ENCODE results near the gene ARHGAP29.

The ARHGAP29 gene

GRCh38 chr1:94237291-94238226 is at the start of gene ARHGAP29:
ARHGAP29 (minus strand) TSS chr1:94237584; CDS start chr1:94231611, 5,973 bp downstream.
- Mint-ChIP-seq H3K27me3 (peaks cover 90% of the 10 kb centered on the region), H3K9me3 (peaks cover 0 to 10% of the 10 kb centered on the region in 2 donors), H3K4me3 (peak within 1 kb of the TSS; percentile 59 to 74), H3K27ac (no peak within 1 kb of the TSS), H3K4me1 (peaks cover 14% of the 10 kb centered on the region)
- peak; percentile 56 for DNase-seq
- peak; percentile 86 for ATAC-seq

- no peak overlapping the region for H3K27ac Mint-ChIP-seq
These were observed 49.6 kb upstream of the ARHGAP29 start for GRCh38 chr1:94286864-94287437.

GRCh38 chr1:94285031-94285654 is 47.8 kb upstream of the ARHGAP29 start:
- Mint-ChIP-seq H3K4me1 (no peaks in the 10 kb centered on the region), H3K27ac (no peak overlapping the region), H3K9me3 (no peaks in the 10 kb centered on the region), H3K4me3 (no peak overlapping the region), H3K27me3 (peaks cover 21% of the 10 kb centered on the region)
- DNase-seq (no peak), ATAC-seq (no peak)

More at GRCh38 chr1:94286864-94287437, 49.6 kb upstream of the ARHGAP29 start:
- H3K9me3 Mint-ChIP-seq = no peaks in the 10 kb centered on the region
- H3K27me3 Mint-ChIP-seq = peaks cover 39% of the 10 kb centered on the region
- H3K4me1 Mint-ChIP-seq = no peaks in the 10 kb centered on the region
- no peak for ATAC-seq
- DNase-seq = no peak
- H3K4me3 Mint-ChIP-seq = no peak overlapping the region

GRCh38 chr1:94284476-94284875 is 47.1 kb upstream of the ARHGAP29 start:
- no peak for ATAC-seq
- no peak overlapping the region for H3K27ac Mint-ChIP-seq
- no peaks in the 10 kb centered on the region for H3K9me3 Mint-ChIP-seq
- H3K4me1 Mint-ChIP-seq = no peaks in the 10 kb centered on the region
- H3K27me3 Mint-ChIP-seq = peaks cover 17% of the 10 kb centered on the region
- H3K4me3 Mint-ChIP-seq = no peak overlapping the region
- no peak for DNase-seq

GRCh38 chr1:94283462-94283861 is 46.1 kb upstream of the ARHGAP29 start:
- Mint-ChIP-seq H3K27me3 (peaks cover 17% of the 10 kb centered on the region), H3K9me3 (no peaks in the 10 kb centered on the region), H3K27ac (no peak overlapping the region)

DNA sequence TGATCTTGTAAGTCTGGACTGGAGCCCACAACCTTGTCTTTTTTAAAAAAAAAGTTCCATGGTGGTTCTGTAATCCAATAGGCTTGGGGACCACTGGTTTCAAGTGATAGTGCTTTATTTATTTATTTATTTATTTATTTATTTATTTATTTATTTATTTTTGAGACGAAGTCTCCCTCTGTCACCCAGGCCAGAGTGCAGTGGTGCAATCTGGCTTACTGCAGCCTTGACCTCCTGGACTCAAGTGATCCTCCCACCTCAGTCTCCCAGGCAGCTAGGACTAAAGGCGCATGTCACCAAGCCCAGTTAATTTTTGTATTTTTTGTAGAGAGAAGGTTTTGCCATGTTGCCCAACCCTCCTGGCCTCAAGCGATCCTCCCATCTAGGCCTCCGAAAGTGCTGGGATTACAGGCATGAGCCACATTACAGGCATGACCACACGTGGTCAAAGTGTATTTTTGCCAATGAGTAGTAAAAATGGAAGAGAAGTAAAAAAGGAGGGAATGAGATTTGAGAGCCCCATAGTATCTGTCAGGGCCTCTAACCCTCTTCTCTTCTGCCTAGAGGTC is 44.8 kb upstream of the ARHGAP29 start:
- ATAC-seq (no peak), DNase-seq (no peak)
- Mint-ChIP-seq H3K27ac (no peak overlapping the region), H3K4me1 (no peaks in the 10 kb centered on the region), H3K9me3 (no peaks in the 10 kb centered on the region), H3K27me3 (peaks cover 17% of the 10 kb centered on the region), H3K4me3 (no peak overlapping the region)

More at GRCh38 chr1:94283462-94283861, 46.1 kb upstream of the ARHGAP29 start:
- ATAC-seq (no peak), DNase-seq (no peak)
- H3K4me1 Mint-ChIP-seq = no peaks in the 10 kb centered on the region
- H3K4me3 Mint-ChIP-seq = no peak overlapping the region

DNA sequence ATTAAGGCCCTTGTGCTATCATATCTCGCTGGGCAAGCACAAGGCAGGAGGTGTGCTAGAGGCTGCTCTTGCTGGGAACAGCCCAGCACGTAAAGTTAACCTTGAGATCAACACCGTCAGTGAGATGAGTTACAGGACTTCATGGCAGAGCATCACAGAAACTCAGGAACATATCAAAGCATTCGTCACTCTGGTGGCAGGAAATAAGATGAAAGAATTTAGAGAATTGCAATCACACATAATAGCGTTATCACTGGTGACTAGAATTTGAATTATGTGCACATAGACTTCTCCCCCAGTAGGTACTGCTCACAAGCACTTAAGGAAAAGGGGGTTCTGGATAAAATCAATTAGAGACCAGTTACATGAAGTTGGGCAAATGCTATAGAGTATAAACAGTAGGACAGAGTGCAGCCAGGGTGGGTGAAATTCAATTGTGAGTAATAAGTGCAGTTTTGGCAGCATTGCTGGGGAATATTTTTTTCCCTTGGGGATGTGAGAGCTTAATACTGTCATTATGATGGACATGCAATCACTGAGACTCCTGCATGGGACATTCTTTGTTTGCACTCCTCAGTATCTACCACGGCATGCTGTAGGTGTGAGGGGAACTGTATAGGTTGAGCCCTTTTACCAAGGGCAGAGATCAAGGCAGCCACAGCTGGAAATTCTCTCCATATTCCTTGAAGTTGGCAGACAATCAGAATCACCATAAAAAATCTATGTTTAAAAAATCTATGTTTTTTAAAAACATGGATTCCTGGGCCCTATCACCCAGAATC is 44.2 kb upstream of the ARHGAP29 start:
- Mint-ChIP-seq H3K27ac (no peak overlapping the region), H3K27me3 (peaks cover 17% of the 10 kb centered on the region), H3K9me3 (no peaks in the 10 kb centered on the region), H3K4me3 (no peak overlapping the region), H3K4me1 (no peaks in the 10 kb centered on the region)
- ATAC-seq = no peak
- no peak for DNase-seq

GRCh38 chr1:94280541-94280940 is 43.2 kb upstream of the ARHGAP29 start:
- ATAC-seq (no peak), DNase-seq (no peak)
- Mint-ChIP-seq H3K9me3 (no peaks in the 10 kb centered on the region), H3K27me3 (peaks cover 16% of the 10 kb centered on the region), H3K27ac (no peak overlapping the region), H3K4me1 (no peaks in the 10 kb centered on the region), H3K4me3 (no peak overlapping the region)

DNA sequence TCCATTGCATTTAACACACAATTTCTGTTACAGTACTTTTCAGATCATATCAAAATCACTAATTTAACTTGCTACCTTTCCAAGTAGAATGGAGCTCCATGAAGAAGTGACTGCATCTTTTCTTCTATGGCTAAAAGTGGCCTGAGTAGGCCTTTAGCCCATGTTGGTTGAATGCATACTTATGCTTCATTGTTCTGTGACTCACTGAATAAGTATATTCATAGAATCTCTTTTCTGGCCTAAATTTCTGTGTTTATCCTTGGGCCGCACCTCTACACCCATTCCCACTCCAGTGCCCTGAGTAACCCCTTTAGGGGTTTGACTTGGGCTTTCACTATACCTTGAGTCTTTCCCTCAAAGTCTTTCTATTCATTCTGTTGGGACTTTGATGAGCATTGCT is 42.1 kb upstream of the ARHGAP29 start:
- Mint-ChIP-seq H3K4me3 (no peak overlapping the region), H3K27ac (no peak overlapping the region), H3K9me3 (no peaks in the 10 kb centered on the region), H3K4me1 (no peaks in the 10 kb centered on the region), H3K27me3 (peaks cover 9% of the 10 kb centered on the region)
- no peak for ATAC-seq
- DNase-seq = no peak

DNA sequence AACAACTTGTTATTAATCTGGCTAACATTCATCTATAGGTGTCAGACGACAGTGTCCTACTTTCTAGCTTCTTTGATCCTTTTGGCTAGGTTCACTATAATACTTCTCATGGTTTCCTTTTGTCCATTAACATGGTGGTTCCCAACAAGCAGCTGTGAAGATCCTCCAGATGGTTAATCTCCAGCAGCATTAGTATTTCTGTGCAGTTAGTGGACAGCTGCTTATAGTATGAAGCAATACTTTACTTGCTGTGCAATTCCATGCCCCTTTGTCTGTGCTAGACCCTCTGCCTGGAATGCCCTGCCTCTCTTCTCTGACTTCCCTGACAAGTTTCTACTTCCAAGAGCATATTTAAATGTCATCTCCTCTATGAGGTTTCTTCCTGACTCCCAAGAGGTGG is 41.7 kb upstream of the ARHGAP29 start:
- DNase-seq (no peak), ATAC-seq (no peak)
- H3K4me1 Mint-ChIP-seq = no peaks in the 10 kb centered on the region
- H3K27ac Mint-ChIP-seq = no peak overlapping the region
- H3K27me3 Mint-ChIP-seq = peaks cover 9% of the 10 kb centered on the region
- no peak overlapping the region for H3K4me3 Mint-ChIP-seq
- no peaks in the 10 kb centered on the region for H3K9me3 Mint-ChIP-seq

- ATAC-seq = no peak
- Mint-ChIP-seq H3K9me3 (no peaks in the 10 kb centered on the region), H3K27me3 (peaks cover 9% of the 10 kb centered on the region), H3K4me1 (no peaks in the 10 kb centered on the region), H3K4me3 (no peak overlapping the region), H3K27ac (no peak overlapping the region)
- no peak for DNase-seq
These were observed 39.6 kb upstream of the ARHGAP29 start for GRCh38 chr1:94276988-94277434.

- Mint-ChIP-seq H3K27ac (no peak overlapping the region), H3K4me1 (no peaks in the 10 kb centered on the region), H3K9me3 (no peaks in the 10 kb centered on the region), H3K27me3 (peaks cover 8% of the 10 kb centered on the region), H3K4me3 (no peak overlapping the region)
- ATAC-seq (no peak), DNase-seq (no peak)
These were observed 37.7 kb upstream of the ARHGAP29 start for GRCh38 chr1:94275083-94275482.

DNA sequence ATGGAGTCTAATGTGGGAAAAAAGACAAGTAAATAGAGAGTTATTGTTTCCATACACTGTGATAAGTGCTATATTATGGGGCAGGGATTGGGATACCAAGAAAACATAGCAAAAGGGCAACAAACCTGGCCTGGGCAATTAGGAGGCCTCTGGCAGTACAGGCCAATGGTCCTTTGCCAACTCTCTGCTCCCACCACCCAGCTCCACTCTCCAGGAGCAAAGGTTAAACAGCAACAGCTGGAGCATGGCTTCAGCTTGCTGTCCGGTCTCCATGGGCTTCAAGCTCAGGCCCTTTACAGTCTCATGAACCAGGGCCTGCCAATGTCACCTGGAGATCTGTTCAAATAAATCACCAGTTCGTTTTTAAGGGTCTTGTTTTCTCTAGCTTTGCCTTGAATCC is 37.2 kb upstream of the ARHGAP29 start:
- H3K27me3 Mint-ChIP-seq = peaks cover 8% of the 10 kb centered on the region
- H3K4me1 Mint-ChIP-seq = no peaks in the 10 kb centered on the region
- H3K9me3 Mint-ChIP-seq = no peaks in the 10 kb centered on the region
- no peak overlapping the region for H3K27ac Mint-ChIP-seq
- DNase-seq (no peak), ATAC-seq (no peak)
- no peak overlapping the region for H3K4me3 Mint-ChIP-seq

DNA sequence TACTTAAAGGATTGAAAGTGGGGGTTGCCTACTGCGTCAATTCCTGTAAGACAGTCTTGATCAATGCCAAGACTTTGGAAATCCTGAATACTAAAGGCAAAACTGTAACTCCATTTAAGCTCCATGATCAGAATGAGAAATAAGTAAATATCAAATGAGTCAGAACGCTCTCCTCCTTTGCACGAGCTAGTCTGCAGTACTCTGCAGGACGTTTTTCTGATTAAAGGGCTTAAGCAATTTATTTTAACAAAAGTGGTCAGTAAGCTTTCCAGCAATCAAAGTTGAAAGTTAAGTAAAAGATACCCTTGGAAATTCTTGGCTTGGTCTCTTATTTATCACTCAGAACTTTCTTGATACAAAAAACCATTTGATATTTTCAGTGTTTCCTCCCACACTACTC is 35.7 kb upstream of the ARHGAP29 start:
- Mint-ChIP-seq H3K27ac (no peak overlapping the region), H3K4me1 (no peaks in the 10 kb centered on the region), H3K27me3 (peaks cover 8% of the 10 kb centered on the region), H3K9me3 (no peaks in the 10 kb centered on the region), H3K4me3 (no peak overlapping the region)
- DNase-seq (no peak), ATAC-seq (no peak)

- Mint-ChIP-seq H3K9me3 (no peaks in the 10 kb centered on the region), H3K4me3 (no peak overlapping the region), H3K27me3 (peaks cover 8% of the 10 kb centered on the region), H3K27ac (peak overlapping the region in 1 of 2 donors; percentile 72), H3K4me1 (no peaks in the 10 kb centered on the region)
- ATAC-seq (peak; percentile 18), DNase-seq (no peak)
These were observed 35.0 kb upstream of the ARHGAP29 start for GRCh38 chr1:94272388-94272787.

Measured in stimulated activated naive CD8-positive, alpha-beta T cell treated with anti-CD3 and anti-CD28 coated beads, Interleukin-15, amount 100 ng/mL, for 72 hours (primary cell).